GM18499 (cell line): Measurements from ENCODE around the gene LRRC27.
"Not testable (repeated sequence)": the region's sequence is repeated elsewhere in the genome, so short reads cannot be mapped to it uniquely, and the experiment has no call there.

ENCODE experiments used
- ATAC-seq: cut with Tn5 transposase; IDR thresholded peaks from one replicate; pipeline ENCODE4 v1.9.1; 2021; ENCODE audit warnings: moderate number of reproducible peaks; ENCODE audit not compliant: insufficient read depth, unreplicated experiment

LRRC27 gene

GRCh38 chr10:132369636-132370185, 37.7 kb downstream of the LRRC27 start:
- no peak for ATAC-seq

- no peak for ATAC-seq
Measured at GRCh38 chr10:132370426-132371340, 38.7 kb downstream of the LRRC27 start.

- no peak for ATAC-seq
Measured at GRCh38 chr10:132371641-132372081, 39.7 kb downstream of the LRRC27 start.

- ATAC-seq, result no peak
Measured at GRCh38 chr10:132372516-132373095, 40.6 kb downstream of the LRRC27 start.

- no peak for ATAC-seq
Measured at GRCh38 chr10:132373241-132373955, 41.4 kb downstream of the LRRC27 start.

- ATAC-seq, result no peak
Measured at GRCh38 chr10:132374176-132374575, 42.2 kb downstream of the LRRC27 start.

- ATAC-seq, result no peak
Measured at GRCh38 chr10:132374612-132375011, 42.6 kb downstream of the LRRC27 start.

- no peak for ATAC-seq
Measured at GRCh38 chr10:132375116-132375794, 43.3 kb downstream of the LRRC27 start.

GRCh38 chr10:132375795-132376297, 43.9 kb downstream of the LRRC27 start:
- ATAC-seq, result no peak

GRCh38 chr10:132376394-132376851, 44.4 kb downstream of the LRRC27 start:
- ATAC-seq, result no peak

- ATAC-seq, result no peak
Measured at GRCh38 chr10:132377326-132377725, 45.3 kb downstream of the LRRC27 start.

- ATAC-seq, result not testable (repeated sequence)
Measured at GRCh38 chr10:132379026-132379425, 47.0 kb downstream of the LRRC27 start.

- ATAC-seq, result not testable (repeated sequence)
Measured at GRCh38 chr10:132380986-132381385, 49.0 kb downstream of the LRRC27 start.

- ATAC-seq, result no peak
Measured at GRCh38 chr10:132381741-132382140, 49.7 kb downstream of the LRRC27 start.

- ATAC-seq, result no peak
Measured at GRCh38 chr10:132382231-132382922, 50.4 kb downstream of the LRRC27 start.

- ATAC-seq, result no peak
Measured at GRCh38 chr10:132383101-132383500, 51.1 kb downstream of the LRRC27 start.

GRCh38 chr10:132383751-132384196, 51.8 kb downstream of the LRRC27 start:
- ATAC-seq, result no peak

- ATAC-seq, result no peak
Measured at GRCh38 chr10:132384618-132385388, 52.8 kb downstream of the LRRC27 start.

GRCh38 chr10:132385389-132385667, 53.3 kb downstream of the LRRC27 start:
- no peak for ATAC-seq
